Measurements from ENCODE around the gene HERC4. TPM values are rescaled to one million over a fixed set of nuclear protein-coding genes. Genes with fewer than 3 reads are reported as not detected.
"Not testable (repeated sequence)": the region's sequence is repeated elsewhere in the genome, so short reads cannot be mapped to it uniquely, and the experiment has no call there.

HERC4 gene
- polyA plus RNA-seq, 3 donors, result 8.7 to 15.1 (median 14.8) TPM

GRCh38 chr10:67921065-67921464 lies 154.0 kb downstream of the HERC4 start:
- no peak overlapping the region for H3K27ac ChIP-seq (ENCODE audit: low read depth, low read length)
- WGBS, 3 donors, result 95 to 96% (median 96%) methylated on average over 1 of the region's 1 CpG

GRCh38 chr10:67917679-67918078 lies 157.4 kb downstream of the HERC4 start:
- no peak overlapping the region for H3K27ac ChIP-seq (ENCODE audit: low read depth, low read length)
- WGBS, 3 donors, result 74 to 85% (median 77%) methylated on average over 1 of the region's 1 CpG

DNA sequence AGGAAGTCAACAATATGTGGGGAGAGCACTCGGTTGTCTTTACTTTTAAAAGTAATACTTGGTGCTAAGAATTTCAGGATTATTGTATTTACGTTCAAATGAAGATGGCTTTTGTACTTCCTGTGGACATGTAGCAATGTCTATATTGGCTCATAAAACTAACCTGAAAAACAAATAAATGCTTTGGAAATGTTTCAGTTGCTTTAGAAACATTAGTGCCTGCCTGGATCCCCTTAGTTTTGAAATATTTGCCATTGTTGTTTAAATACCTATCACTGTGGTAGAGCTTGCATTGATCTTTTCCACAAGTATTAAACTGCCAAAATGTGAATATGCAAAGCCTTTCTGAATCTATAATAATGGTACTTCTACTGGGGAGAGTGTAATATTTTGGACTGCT lies 157.9 kb downstream of the HERC4 start:
- WGBS, 3 donors, result 77 to 91% (median 84%) methylated on average over 2 of the region's 2 CpGs
- no peak overlapping the region for H3K27ac ChIP-seq (ENCODE audit: low read depth, low read length)

DNA sequence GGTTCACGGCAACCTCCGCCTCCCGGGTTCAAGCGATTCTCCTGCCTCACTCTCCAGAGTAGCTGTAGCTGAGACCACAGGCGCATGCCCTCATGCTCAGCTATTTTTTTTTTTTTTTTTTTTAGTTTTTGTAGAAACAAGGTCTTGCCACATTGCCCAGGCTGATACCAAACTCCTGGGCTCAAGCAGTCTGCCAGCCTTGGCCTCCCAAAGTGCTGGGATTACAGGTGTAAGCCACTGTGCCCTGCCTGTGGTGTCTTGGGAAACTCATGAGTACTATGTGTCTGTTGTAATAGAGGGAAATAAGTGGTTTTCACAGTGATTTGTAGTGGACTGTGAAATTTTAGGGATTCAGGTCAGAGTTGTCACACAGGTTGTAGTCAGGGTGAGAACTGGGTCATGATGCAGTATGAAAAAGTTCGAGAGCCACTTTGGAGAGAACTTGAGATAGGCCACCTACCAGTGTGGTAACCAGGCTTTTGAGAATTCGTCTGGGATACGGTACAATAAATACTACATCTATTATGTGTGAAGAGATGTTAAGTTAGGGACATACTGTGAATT lies 160.2 kb downstream of the HERC4 start:
- 93 to 97% (median 96%) methylated on average over 8 of the region's 8 CpGs for WGBS, 3 donors

DNA sequence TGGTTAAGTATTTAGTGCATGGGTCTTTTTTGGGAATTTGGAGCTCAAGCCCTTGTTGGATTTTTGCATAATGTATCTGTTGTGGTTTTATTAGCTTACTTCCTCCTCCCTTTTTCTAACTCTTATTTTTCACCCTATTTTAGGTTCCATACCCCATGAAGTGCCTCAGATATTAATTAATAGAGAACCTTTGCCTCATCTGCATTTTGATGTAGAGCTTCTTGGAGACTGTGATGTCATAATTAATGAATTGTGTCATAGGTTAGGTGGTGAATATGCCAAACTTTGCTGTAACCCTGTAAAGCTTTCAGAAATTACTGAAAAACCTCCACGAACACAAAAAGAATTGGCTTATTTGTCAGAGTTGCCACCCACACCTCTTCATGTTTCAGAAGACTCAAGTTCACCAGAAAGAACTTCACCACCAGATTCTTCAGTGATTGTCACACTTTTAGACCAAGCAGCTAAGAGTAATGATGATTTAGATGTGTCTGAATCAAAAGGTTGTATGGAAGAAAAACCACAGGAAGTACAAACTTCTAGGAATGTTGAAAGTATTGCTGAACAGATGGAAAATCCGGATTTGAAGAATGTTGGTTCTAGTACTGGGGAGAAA lies 162.6 kb downstream of the HERC4 start:
- WGBS, 3 donors, result 66 to 87% (median 81%) methylated on average over 2 of the region's 2 CpGs
- H3K27ac ChIP-seq (ENCODE audit: low read depth, low read length), result no peak overlapping the region

More for the DNA sequence above, 160.2 kb downstream of the HERC4 start:
- no peak overlapping the region for H3K27ac ChIP-seq (ENCODE audit: low read depth, low read length)

- H3K27ac ChIP-seq (ENCODE audit: low read depth, low read length), result no peak overlapping the region
- WGBS, 3 donors, result 90 to 95% (median 95%) methylated on average over 7 of the region's 7 CpGs
These were observed 171.5 kb downstream of the HERC4 start for GRCh38 chr10:67903581-67903980.

DNA sequence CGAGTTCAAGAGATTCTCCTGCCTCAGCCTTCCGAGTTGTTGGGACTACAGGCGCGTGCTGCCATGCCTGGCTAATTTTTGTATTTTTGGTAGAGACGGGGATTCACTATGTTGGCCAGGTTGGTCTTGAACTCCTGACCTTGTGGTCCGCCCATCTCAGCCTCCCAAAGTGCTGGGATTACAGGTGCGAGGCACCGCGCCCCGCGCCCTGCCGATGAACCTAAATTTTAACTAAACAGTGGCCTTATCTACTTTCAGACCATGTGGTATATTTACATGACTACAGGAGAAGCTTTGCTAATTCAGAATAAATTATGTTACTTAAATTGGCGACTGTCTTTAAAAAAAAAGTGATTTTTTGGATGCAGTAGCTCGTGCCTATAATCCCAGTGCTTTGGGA lies 181.4 kb downstream of the HERC4 start:
- WGBS, 3 donors, result 90 to 93% (median 92%) methylated on average over 14 of the region's 14 CpGs
- no peak overlapping the region for H3K27ac ChIP-seq (ENCODE audit: low read depth, low read length)

- WGBS, 3 donors, result 0% methylated on average over 44 to 73 of the region's 73 CpGs
- H3K27ac ChIP-seq (ENCODE audit: low read depth, low read length), result peak overlapping the region; percentile 41
These were observed 190.0 kb downstream of the HERC4 start for GRCh38 chr10:67884842-67885670.

- H3K27ac ChIP-seq (ENCODE audit: low read depth, low read length), result peak within 1 kb of the TSS; percentile 41
- WGBS, 3 donors, result 0% methylated on average over 30 to 62 of the region's 62 CpGs
These were observed 190.7 kb downstream of the HERC4 start, which contains the start of gene SIRT1 for GRCh38 chr10:67884313-67884841. Gene SIRT1 (plus strand): TSS chr10:67884656. CDS start chr10:67884722, 66 bp downstream.

- WGBS, 3 donors, result 14 to 23% (median 16%) methylated on average over 13 of the region's 13 CpGs
These were observed 191.3 kb downstream of the HERC4 start for GRCh38 chr10:67883710-67884312.

DNA sequence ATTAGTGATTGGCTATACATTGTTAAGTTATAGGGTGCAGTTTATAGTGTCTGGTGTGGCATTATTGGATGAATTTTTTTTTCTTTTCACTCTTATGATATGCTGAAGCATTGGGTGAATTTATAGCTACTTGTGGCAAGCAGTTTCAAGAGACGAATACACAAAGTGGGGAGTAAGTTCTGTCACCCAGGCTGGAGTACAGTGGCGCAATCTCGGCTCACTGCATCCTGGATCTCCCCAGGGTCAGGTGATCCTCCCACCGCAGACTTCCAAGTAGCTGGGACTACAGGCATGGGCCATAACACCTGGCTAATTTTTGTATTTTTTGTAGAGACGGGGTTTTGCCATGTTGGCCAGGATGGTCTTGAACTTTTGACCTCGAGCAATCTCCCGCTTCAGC lies 196.9 kb downstream of the HERC4 start:
- WGBS, 3 donors, result 92 to 95% (median 92%) methylated on average over 7 of the region's 7 CpGs
- H3K27ac ChIP-seq (ENCODE audit: low read depth, low read length), result no peak overlapping the region

More at GRCh38 chr10:67883710-67884312, 191.3 kb downstream of the HERC4 start:
- H3K27ac ChIP-seq (ENCODE audit: low read depth, low read length), result no peak overlapping the region

DNA sequence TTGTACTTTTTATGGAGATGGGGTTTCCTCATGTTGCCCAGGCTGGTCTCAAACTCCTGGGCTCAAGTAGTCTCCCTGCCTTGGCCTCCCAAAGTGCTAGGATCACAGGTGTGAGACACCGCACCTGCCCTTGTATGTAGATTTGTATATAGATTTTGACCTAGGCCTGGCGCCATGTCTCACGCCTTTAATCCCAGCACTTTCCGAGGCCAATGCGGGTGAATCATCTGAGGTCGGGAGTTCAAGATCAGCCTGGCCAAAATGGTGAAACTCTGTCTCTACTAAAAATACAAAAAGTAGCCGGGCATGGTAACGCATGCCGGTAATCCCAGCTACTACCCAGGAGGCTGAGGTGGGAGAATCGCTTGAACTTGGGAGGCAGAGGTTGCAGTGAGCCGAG lies 197.7 kb downstream of the HERC4 start:
- 95 to 97% (median 97%) methylated on average over 11 of the region's 11 CpGs for WGBS, 3 donors
- H3K27ac ChIP-seq (ENCODE audit: low read depth, low read length), result not testable (repeated sequence)

GRCh38 chr10:67875340-67876238 lies 199.5 kb downstream of the HERC4 start:
- WGBS, 3 donors, result 54 to 70% (median 65%) methylated on average over 3 of the region's 3 CpGs
- no peak overlapping the region for H3K27ac ChIP-seq (ENCODE audit: low read depth, low read length)

Other genes with a start within 250 kb of the HERC4 start
- gene DNAJC12, start 237.1 kb downstream of the HERC4 start, polyA plus RNA-seq, result 10 to 100 TPM in 1 of 3 donors, 1 to 10 TPM in 1, under 1 TPM in 1; 0.52 to 25.7 (median 3.0) TPM
- gene SIRT1, start 190.6 kb downstream of the HERC4 start, polyA plus RNA-seq, result 10 to 100 TPM in 2 of 3 donors, 1 to 10 TPM in 1; 7.7 to 22.7 (median 16.4) TPM
- under 1 TPM; 0.03 to 0.25 (median 0.11) TPM for gene MYPN, start 34.2 kb upstream of the HERC4 start, polyA plus RNA-seq
- under 1 TPM in 2 of 3 donors, not detected in 1; 0.04 to 0.32 TPM for gene ATOH7, start 156.8 kb upstream of the HERC4 start, polyA plus RNA-seq

All from adipose tissue (tissue), 3 donors.